GM12872 (cell line): ENCODE data around the gene ARID1B.

Experiments
- CTCF ChIP-seq: IDR thresholded peaks from 3 replicates; pipeline ENCODE4 v1.5.1; 2011; ENCODE audit warnings: low read depth, mild to moderate bottlenecking, low read length, moderate library complexity; ENCODE audit not compliant: insufficient read depth

The ARID1B gene

GRCh38 chr6:157036245-157036711 lies 259.1 kb downstream of the ARID1B start:
- TF ChIP-seq CTCF = no peak

- TF ChIP-seq CTCF = no peak
These were observed 260.0 kb downstream of the ARID1B start for GRCh38 chr6:157037165-157037564.

- TF ChIP-seq CTCF = no peak
These were observed 261.4 kb downstream of the ARID1B start for GRCh38 chr6:157038610-157039009.

- no peak for TF ChIP-seq CTCF
These were observed 263.0 kb downstream of the ARID1B start for GRCh38 chr6:157040191-157040590.

GRCh38 chr6:157045831-157046454 lies 268.8 kb downstream of the ARID1B start:
- TF ChIP-seq CTCF = peak; percentile 45; the same call in 2 of the 3 replicates

- no peak for TF ChIP-seq CTCF
These were observed 269.6 kb downstream of the ARID1B start for GRCh38 chr6:157046776-157047175.

- TF ChIP-seq CTCF = no peak
These were observed 270.1 kb downstream of the ARID1B start for GRCh38 chr6:157047328-157047727.
